Astrocyte (in vitro differentiated cells and primary cell): ENCODE measurements around the gene MBOAT7. TPM values are rescaled to one million over a fixed set of nuclear protein-coding genes. Genes with fewer than 3 reads are reported as not detected.

Experiments used
- DNase-seq: peaks from one replicate; pipeline ENCODE4 v3.0.0-alpha.2; 2010; ENCODE audit warnings: low read depth
- FAIRE-seq: peaks from 2 replicates; lab custom pipeline; 2011; peaks lifted over from hg19 to GRCh38; lab: Jason Lieb, UNC
- H2AFZ ChIP-seq: 2 replicates; pipeline ENCODE4 v1.6.0; 2012; ENCODE audit warnings: low read depth, low read length, inconsistent platforms
- H3K27ac ChIP-seq: 2 replicates; pipeline ENCODE4 v1.5.1; 2011; ENCODE audit warnings: low read depth, low read length, inconsistent platforms
- H3K27me3 ChIP-seq: 2 replicates; pipeline ENCODE4 v1.6.0; 2011; ENCODE audit warnings: low read length, inconsistent platforms; ENCODE audit not compliant: insufficient read depth
- H3K36me3 ChIP-seq: 2 replicates; pipeline ENCODE4 v1.5.1; 2011; ENCODE audit warnings: low read length, inconsistent platforms; ENCODE audit not compliant: insufficient read depth
- H3K4me1 ChIP-seq: 2 replicates; pipeline ENCODE4 v1.5.1; 2011; ENCODE audit warnings: low read length, inconsistent platforms; ENCODE audit not compliant: insufficient read depth
- H3K4me2 ChIP-seq: 2 replicates; pipeline ENCODE4 v1.6.0; 2012; ENCODE audit warnings: low read length, inconsistent platforms
- H3K4me3 ChIP-seq: 2 replicates; pipeline ENCODE4 v1.5.1; 2011; ENCODE audit warnings: low read depth, mild to moderate bottlenecking, low read length, inconsistent platforms; ENCODE audit not compliant: insufficient read depth
- H3K79me2 ChIP-seq: 2 replicates; pipeline ENCODE4 v1.6.0; 2012; ENCODE audit warnings: mild to moderate bottlenecking, low read length, inconsistent platforms; ENCODE audit not compliant: insufficient read depth
- H3K9ac ChIP-seq: 2 replicates; pipeline ENCODE4 v1.6.0; 2012; ENCODE audit warnings: mild to moderate bottlenecking, low read length, inconsistent platforms
- H3K9me3 ChIP-seq: 2 replicates; pipeline ENCODE4 v1.5.1; 2012; ENCODE audit warnings: low read depth, mild to moderate bottlenecking, low read length, inconsistent platforms; ENCODE audit not compliant: insufficient read depth
- H4K20me1 ChIP-seq: 2 replicates; pipeline ENCODE4 v1.6.0; 2012; ENCODE audit warnings: low read length, inconsistent platforms; ENCODE audit not compliant: insufficient read depth
- H3K27ac Mint-ChIP-seq: one replicate; pipeline ENCODE4 v1.8.0; 2021; ENCODE audit warnings: mild to moderate bottlenecking, mixed read lengths; ENCODE audit not compliant: unreplicated experiment
- H3K27me3 Mint-ChIP-seq: one replicate; pipeline ENCODE4 v1.8.0; 2021; ENCODE audit warnings: low read depth, mixed read lengths; ENCODE audit not compliant: unreplicated experiment
- H3K36me3 Mint-ChIP-seq: one replicate; pipeline ENCODE4 v1.8.0; 2021; ENCODE audit warnings: low read depth, mixed read lengths; ENCODE audit not compliant: unreplicated experiment
- H3K4me1 Mint-ChIP-seq: one replicate; pipeline ENCODE4 v1.8.0; 2021; ENCODE audit warnings: low read depth, mixed read lengths; ENCODE audit not compliant: unreplicated experiment
- H3K4me3 Mint-ChIP-seq: one replicate; pipeline ENCODE4 v1.8.0; 2021; ENCODE audit warnings: mild to moderate bottlenecking, moderate library complexity, mixed read lengths; ENCODE audit not compliant: unreplicated experiment
- H3K9me3 Mint-ChIP-seq: one replicate; pipeline ENCODE4 v1.8.0; 2021; ENCODE audit warnings: mild to moderate bottlenecking, mixed read lengths; ENCODE audit not compliant: unreplicated experiment
- EZH2 ChIP-seq: IDR thresholded peaks from 2 replicates; pipeline ENCODE4 v1.6.1; 2012; ENCODE audit warnings: mild to moderate bottlenecking, low read length, inconsistent platforms; ENCODE audit not compliant: insufficient read depth
- total RNA-seq: library from RNA; stranded (reverse); gene quantifications from 2 replicates; pipeline ENCODE4 v1.2.1, GENCODE V29; 2021
- TF ChIP-seq, protein P1 (sequence below): IDR thresholded peaks from 2 replicates; pipeline ENCODE4 v1.5.1; 2011; ENCODE audit warnings: low read depth, mild to moderate bottlenecking, inconsistent platforms, low read length, moderate library complexity; ENCODE audit not compliant: insufficient read depth

MBOAT7 gene
- total RNA-seq, 1 donor from 2014 or later = 162 TPM

DNA sequence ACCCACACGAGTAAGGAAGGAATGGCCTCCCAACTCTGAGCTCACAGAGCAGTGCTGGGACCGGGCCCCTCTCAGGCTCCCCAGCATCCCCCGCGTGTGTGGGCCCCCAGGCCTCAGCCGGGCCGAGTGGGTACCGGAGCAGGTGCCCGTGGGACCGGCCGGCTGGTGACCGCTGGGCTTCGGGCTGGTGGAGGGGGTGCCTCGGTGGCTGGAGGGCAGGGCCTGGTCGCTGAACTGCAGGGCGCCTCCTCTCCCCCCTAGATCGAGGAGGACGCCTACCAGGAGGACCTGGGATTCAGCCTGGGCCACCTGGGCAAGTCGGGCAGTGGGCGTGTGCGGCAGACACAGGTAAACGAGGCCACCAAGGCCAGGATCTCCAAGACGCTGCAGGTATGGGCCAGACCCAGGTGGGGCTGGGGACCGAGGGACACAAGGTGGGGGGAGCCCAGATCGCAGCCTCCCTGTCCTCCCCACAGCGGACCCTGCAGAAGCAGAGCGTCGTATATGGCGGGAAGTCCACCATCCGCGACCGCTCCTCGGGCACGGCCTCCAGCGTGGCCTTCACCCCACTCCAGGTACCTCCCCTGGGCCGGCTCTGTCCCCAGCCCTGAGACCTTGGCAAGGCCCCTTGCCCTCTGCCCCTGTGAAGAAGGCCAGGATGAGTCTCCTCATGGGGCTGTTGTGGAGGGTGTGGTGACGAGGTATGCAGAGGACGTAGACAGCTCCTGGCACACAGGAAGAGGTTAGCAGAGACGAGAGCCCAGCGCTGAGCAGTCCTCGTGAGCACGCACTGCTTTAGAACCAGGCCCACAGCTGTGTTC, 60.4 kb downstream of the MBOAT7 start:
- H3K79me2 ChIP-seq = no peaks in the 10 kb centered on the region
- no peak overlapping the region for H3K4me3 Mint-ChIP-seq
- FAIRE-seq (no peak), DNase-seq (no peak)
- H3K27me3 ChIP-seq = no peaks in the 10 kb centered on the region
- no peaks in the 10 kb centered on the region for H3K4me1 Mint-ChIP-seq
- no peaks in the 10 kb centered on the region for H3K9me3 ChIP-seq
- TF ChIP-seq, protein P1, sequence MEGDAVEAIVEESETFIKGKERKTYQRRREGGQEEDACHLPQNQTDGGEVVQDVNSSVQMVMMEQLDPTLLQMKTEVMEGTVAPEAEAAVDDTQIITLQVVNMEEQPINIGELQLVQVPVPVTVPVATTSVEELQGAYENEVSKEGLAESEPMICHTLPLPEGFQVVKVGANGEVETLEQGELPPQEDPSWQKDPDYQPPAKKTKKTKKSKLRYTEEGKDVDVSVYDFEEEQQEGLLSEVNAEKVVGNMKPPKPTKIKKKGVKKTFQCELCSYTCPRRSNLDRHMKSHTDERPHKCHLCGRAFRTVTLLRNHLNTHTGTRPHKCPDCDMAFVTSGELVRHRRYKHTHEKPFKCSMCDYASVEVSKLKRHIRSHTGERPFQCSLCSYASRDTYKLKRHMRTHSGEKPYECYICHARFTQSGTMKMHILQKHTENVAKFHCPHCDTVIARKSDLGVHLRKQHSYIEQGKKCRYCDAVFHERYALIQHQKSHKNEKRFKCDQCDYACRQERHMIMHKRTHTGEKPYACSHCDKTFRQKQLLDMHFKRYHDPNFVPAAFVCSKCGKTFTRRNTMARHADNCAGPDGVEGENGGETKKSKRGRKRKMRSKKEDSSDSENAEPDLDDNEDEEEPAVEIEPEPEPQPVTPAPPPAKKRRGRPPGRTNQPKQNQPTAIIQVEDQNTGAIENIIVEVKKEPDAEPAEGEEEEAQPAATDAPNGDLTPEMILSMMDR = no peak
- TF ChIP-seq EZH2 = no peak
- H3K4me2 ChIP-seq = no peak overlapping the region
- H3K27ac Mint-ChIP-seq = no peak overlapping the region
- H3K36me3 Mint-ChIP-seq = peaks cover 17% of the 10 kb centered on the region
- no peaks in the 10 kb centered on the region for H4K20me1 ChIP-seq
- H3K27ac ChIP-seq = no peak overlapping the region
- H3K27me3 Mint-ChIP-seq = no peaks in the 10 kb centered on the region
- no peaks in the 10 kb centered on the region for H3K4me1 ChIP-seq
- no peak overlapping the region for H2AFZ ChIP-seq
- H3K4me3 ChIP-seq = no peak overlapping the region
- H3K36me3 ChIP-seq = peaks cover 4% of the 10 kb centered on the region
- H3K9me3 Mint-ChIP-seq = no peaks in the 10 kb centered on the region
- no peak overlapping the region for H3K9ac ChIP-seq

- Histone ChIP-seq H3K4me2 (no peak overlapping the region), H3K9ac (no peak overlapping the region), H3K9me3 (no peaks in the 10 kb centered on the region), H4K20me1 (no peaks in the 10 kb centered on the region), H3K4me1 (no peaks in the 10 kb centered on the region), H3K36me3 (peaks cover 7% of the 10 kb centered on the region), H2AFZ (no peak overlapping the region), H3K27ac (no peak overlapping the region), H3K79me2 (no peaks in the 10 kb centered on the region), H3K27me3 (no peaks in the 10 kb centered on the region), H3K4me3 (no peak overlapping the region)
- Mint-ChIP-seq H3K4me3 (no peak overlapping the region), H3K9me3 (no peaks in the 10 kb centered on the region), H3K27ac (no peak overlapping the region), H3K4me1 (no peaks in the 10 kb centered on the region), H3K36me3 (peaks cover 17% of the 10 kb centered on the region), H3K27me3 (no peaks in the 10 kb centered on the region)
- DNase-seq (no peak), FAIRE-seq (no peak)
- TF ChIP-seq, protein P1 = no peak
- no peak for TF ChIP-seq EZH2
Measured at GRCh38 chr19:54128441-54128725, 61.0 kb downstream of the MBOAT7 start.
